NCI-H524 (cell line): ENCODE data around the gene SLC2A5.
"Not testable (repeated sequence)": the region's sequence is repeated elsewhere in the genome, so short reads cannot be mapped to it uniquely, and the experiment has no call there.

ENCODE experiments used
- DNase-seq, 2 experiments: peaks; one replicate each; lab custom pipeline; 2025; lab: John Stamatoyannopoulos, UW

Gene SLC2A5

GRCh38 chr1:9004700-9005394, 64.6 kb downstream of the SLC2A5 start:
- DNase-seq = peak; percentile 10 to 62

- DNase-seq = no peak
Measured at GRCh38 chr1:9004031-9004699, 65.3 kb downstream of the SLC2A5 start.

DNA sequence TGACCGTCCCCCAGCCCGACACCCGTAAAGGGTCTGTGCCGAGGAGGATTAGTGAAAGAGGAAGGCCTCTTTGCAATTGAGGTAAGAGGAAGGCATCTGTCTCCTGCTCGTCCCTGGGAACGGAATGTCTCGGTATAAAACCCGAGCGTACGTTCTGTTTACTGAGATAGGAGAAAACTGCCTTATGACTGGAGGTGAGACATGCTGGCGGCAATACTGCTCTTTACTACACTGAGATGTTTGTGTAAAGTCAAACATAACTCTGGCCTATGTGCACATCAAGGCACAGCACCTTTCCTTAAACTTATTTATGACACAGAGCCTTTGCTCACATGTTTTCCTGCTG, 67.2 kb downstream of the SLC2A5 start:
- DNase-seq = peak; percentile 32 to 64

DNA sequence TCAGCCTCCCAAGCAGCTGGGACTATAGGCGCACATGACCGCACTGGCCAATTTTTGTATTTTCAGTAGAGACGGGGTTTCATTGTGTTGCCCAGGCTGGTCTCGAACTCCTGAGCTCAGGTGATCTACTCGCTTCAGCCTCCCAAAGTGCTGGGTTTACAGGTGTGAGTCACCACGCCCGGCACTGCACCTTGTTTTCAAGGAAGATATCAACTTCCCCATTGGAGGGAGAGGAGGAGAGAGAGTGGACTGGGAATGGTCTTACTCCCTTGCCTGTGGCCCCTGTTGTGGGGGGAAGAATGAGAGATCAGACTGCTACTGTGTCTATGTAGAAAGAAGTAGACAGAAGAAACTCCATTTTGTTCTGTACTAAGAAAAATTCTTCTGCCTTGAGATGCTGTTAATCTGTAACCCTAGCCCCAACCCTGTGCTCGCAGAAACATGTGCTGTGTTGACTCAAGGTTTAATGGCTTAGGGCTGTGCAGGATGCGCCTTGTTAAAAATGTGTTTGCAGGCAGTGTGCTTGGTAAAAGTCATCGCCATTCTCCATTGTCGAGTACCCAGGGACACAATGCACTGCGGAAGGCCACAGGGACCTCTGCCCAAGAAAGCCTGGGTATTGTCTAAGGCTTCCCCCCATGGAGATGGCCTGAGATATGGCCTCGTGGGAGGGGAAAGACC, 67.8 kb downstream of the SLC2A5 start:
- peak in 1 of 2 experiments; percentile 55 for DNase-seq

DNA sequence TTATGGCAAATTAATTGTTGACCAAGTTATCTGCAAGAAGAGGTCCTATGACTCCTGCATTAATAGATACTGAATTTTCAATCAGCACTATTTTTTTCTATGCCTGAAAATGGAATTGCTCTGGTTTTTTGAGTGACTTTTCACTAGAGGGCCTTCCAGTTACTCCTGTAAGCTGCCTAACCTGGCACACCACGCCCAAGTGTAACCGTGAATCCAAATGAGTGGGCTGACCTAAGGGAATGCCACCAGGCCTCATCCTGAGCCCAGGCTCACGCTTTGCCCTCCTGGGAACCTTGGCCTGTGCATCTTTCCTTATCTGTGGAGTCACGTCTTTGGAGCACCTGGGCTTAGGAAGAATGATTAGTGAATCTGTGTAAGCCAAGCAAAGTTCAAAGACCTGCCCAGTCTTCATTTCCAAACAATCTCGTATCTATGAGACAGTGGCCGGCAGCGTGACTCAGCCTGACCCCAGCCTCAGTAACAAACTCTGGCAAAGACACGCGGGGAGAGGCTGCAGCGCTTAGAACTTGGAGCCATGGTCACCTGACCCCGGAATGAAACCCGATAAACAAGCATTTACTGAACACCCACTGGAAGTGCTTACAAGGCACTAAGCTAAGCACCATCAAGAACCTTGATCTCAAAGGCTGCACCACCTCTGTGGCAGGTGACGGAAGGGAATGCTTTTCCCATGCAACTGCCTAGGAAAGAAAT, 75.3 kb downstream of the SLC2A5 start:
- not testable (repeated sequence) for DNase-seq

DNA sequence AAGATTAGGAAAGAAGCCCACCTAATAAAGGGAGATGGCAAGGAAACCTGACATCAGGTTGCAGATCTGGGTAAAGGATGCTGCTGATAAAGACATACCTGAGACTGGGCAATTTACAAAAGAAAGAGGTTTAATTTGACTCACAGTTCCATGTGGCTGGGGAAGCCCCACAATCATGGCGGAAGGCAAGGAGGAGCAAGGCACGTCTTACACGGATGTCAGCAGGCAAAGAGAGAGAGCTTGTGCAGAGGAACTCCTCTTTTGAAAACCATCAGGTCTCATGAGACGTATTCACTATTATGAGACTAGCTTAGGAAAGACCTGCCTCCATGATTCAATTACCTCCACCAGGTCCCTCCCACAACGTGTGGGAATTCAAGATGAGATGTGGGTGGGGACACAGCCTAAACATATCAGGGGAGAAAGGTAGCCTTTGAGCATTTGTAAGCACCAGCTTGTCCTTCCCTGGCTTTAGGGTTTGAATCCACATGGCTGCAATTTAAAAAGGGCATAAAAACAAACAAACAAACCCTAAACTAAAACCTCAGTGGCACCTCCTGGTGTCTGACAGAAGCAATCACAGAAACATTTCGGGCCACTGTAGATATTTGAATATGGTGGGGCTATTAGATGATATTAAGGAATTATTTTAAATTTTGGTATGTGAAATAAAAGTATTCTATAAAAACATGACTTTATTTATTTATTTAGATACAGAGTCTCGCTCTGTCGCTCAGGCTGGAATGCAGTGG, 76.3 kb downstream of the SLC2A5 start:
- DNase-seq = no peak

GRCh38 chr1:8989821-8990220, 79.6 kb downstream of the SLC2A5 start:
- DNase-seq = no peak

DNA sequence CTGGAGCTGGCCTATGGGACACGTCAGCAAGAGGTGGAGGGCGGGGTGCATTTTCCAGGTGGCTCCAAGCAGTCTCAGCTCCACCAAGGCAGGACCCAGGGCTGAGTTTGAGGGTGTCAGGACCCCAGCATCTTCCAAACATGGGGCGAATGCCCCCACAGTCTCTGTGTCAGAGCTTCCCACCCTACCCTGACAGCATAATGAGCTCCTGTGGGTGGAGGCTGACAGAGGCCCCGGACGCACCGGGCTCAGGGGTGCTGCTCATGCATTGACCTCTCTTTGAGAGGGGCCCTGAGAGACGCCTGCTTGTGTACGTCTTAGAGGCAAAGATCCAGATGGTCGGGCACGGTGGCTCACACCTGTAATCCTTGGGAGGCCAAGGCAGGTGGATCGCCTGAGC, 80.4 kb downstream of the SLC2A5 start:
- DNase-seq = no peak

GRCh38 chr1:8988618-8988967, 80.8 kb downstream of the SLC2A5 start:
- no peak for DNase-seq

DNA sequence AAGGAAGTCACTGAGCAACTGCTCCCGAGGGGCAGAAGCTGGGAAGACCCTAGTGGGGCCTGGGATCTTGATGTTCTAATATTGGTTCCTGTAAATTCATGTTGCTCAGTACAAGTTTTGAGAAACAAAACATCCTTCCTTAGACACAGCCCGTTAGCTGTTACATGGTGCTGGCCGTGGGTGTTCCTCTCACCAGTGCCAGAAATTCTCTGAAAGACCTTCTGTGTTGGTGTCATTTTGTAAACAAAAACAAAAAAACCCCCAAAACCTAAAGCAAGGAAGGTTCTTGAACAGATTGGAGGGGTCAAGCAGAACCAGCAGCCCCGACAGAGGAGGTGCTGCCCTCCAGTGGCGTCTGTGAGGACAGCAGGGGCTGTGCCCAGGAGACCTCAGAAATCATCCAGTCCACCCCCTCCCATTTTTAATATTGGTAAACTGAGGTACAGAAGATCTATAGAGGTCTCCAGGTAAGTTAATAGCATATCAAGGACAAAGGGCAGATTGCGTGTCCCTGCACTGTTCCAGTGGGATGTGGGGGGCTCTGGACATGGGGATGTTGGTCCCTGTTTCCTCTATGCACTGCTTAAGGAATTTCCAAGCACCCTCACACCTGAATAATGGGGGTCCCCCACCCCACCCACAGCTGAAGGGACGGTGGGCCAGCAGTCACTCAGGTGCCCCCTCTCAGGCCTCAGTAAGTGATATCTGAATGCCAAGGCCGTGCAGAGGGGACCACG, 81.4 kb downstream of the SLC2A5 start:
- DNase-seq = peak in 1 of 2 experiments; percentile 38

GRCh38 chr1:8986814-8987190, 82.6 kb downstream of the SLC2A5 start:
- no peak for DNase-seq

DNA sequence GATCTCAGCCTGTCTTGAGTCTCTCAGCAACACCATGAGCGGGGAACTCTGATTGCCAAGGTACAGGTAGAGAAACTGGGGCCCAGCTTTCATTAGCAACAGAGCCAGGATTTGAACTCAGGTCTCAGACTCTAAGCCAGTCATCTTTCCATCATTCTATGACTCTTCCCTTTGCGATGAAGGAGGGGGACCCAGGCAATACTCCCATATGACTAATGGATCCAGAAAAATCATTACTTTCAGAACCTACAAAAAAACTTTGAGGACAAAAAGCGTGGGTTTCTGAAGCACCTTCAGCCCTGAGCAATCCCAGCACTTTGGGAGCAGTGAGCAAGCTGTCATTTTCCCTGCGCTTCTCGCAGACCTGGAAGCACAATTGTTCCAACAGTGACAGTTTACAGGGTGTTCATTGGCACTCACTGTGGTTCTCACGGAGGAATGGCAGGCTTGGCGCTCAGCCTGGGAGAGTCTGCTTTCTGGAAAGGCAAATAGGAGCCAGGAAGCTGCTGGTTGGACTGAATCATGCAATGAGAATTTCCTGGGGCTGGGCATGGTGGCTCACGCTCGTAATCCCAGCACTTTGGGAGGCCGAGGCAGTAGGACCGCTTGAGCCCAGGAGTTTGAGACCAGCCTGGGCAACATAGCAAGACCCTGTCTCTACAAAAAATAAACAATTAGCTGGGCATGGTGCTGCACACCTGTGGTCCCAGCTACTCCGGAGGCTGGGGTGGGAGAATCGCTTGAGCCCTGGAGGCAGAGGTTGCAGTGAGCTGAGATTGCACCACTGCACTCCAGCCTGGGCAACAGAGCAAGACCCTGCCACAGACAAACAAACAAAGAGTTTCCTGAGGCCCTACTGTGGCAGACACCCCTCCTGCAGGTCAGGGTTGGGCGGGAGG, 83.3 kb downstream of the SLC2A5 start:
- DNase-seq = no peak
